GM12891 (cell line): Measurements from ENCODE around the gene TCEA2.

Experiments
- POLR2A ChIP-seq: IDR thresholded peaks from 2 replicates; pipeline ENCODE4 v1.6.1; 2011; ENCODE audit warnings: low read depth, low read length, control low read depth
- POLR2AphosphoS5 ChIP-seq: IDR thresholded peaks from 2 replicates; pipeline ENCODE4 v1.6.1; 2011; ENCODE audit warnings: low read depth, low read length, control low read depth

DNA sequence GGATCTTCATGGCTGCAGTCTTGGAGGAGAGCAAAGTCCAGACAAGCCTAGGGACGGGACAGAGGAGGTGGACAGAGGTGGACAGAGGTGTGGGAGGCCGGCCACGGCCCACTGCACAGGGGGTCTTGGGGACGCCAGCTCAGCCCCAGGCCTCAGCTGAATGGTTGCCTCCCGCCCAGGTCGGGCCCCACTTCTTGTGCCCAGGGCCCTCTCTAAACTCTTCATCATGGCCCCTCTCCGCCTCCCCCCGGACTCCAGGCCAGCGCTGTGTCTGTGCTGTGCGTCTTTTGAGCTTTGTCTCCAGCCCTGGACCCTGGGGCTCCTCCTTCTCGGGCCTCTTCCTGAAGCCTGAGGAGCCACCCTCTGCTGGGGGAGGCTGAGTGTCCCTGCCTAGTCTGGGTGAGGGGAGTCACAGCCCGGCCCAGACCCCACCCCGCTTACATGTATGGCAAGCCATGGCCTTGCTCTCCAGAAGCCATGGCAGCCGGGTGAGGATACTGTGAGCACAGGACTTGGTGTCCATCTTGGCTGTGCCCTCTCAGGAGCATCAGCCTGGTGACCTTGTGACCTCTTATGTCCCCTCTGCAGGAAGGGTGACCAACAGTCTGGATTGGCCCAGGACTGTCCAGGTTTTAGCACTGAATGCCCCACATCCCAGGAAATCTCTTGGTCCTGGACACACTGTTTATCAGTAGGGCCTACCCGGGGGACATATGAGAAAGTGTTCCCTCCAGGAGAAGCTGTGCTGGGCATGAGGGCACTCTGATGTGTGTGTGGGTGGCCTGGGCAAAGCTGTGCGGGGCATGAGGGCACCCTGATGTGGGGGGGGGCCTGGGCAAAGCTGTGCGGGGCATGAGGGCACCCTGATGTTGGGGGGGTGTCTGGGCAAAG, 53.8 kb downstream of the TCEA2 start:
- TF ChIP-seq POLR2A (no peak), POLR2AphosphoS5 (no peak)
